ENCODE measurements around the gene NPPB. TPM values are rescaled to one million over a fixed set of nuclear protein-coding genes. Genes with fewer than 3 reads are reported as not detected.

Gene NPPB
- total RNA-seq, 4 donors from 2014 or later, result not detected

DNA sequence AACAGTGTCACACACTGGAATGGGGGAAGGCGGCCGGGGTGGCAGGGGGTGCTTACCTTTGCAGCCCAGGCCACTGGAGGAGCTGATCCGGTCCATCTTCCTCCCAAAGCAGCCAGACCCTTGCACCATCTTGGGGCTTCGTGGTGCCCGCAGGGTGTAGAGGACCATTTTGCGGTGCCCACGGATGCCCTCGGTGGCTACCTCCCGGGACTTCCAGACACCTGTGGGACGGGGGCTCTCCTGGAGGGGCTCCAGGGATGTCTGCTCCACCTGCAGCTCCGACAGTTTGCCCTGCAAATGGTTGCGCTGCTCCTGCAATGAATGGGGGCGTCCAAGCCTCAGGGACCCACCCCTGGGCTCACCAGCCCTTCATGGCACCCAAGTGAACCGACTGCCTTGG is 587 bp downstream of the NPPB start:
- ATAC-seq (no peak), DNase-seq (no peak)
- Histone ChIP-seq H3K36me3 (no peaks in the 10 kb centered on the region), H3K4me3 (no peak overlapping the region), H3K27me3 (peaks cover 32 to 48% (median 36%) of the 10 kb centered on the region in 3 donors), H3K9me3 (no peaks in the 10 kb centered on the region), H3K4me1 (no peaks in the 10 kb centered on the region), H3K27ac (no peak overlapping the region)
- intact Hi-C loops (cut with DNase I; ENCODE audit: low total_unique reads) (no loop called here), in situ Hi-C loops (cut with MboI; ENCODE audit: low sequenced_read_pairs in 4 of 4) (no loop called here)
- no peak for TF ChIP-seq POLR2A (IDR thresholded peaks at IDR 0.05)
- TF ChIP-seq, protein P1, sequence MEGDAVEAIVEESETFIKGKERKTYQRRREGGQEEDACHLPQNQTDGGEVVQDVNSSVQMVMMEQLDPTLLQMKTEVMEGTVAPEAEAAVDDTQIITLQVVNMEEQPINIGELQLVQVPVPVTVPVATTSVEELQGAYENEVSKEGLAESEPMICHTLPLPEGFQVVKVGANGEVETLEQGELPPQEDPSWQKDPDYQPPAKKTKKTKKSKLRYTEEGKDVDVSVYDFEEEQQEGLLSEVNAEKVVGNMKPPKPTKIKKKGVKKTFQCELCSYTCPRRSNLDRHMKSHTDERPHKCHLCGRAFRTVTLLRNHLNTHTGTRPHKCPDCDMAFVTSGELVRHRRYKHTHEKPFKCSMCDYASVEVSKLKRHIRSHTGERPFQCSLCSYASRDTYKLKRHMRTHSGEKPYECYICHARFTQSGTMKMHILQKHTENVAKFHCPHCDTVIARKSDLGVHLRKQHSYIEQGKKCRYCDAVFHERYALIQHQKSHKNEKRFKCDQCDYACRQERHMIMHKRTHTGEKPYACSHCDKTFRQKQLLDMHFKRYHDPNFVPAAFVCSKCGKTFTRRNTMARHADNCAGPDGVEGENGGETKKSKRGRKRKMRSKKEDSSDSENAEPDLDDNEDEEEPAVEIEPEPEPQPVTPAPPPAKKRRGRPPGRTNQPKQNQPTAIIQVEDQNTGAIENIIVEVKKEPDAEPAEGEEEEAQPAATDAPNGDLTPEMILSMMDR (IDR thresholded peaks at IDR 0.05 in 4 of 5, conservative IDR thresholded peaks at IDR 0.05 in 1 of 5), result no peak

GRCh38 chr1:11857164-11857851 is 1.4 kb downstream of the NPPB start:
- ATAC-seq, result no peak
- in situ Hi-C loops (cut with MboI; ENCODE audit: low sequenced_read_pairs in 4 of 4) (no loop called here), intact Hi-C loops (cut with DNase I; ENCODE audit: low total_unique reads) (no loop called here)
- H3K27me3 ChIP-seq, result peaks cover 32 to 49% (median 36%) of the 10 kb centered on the region in 3 donors
- no peaks in the 10 kb centered on the region for H3K36me3 ChIP-seq
- no peaks in the 10 kb centered on the region for H3K9me3 ChIP-seq
- TF ChIP-seq, protein P1 (IDR thresholded peaks at IDR 0.05 in 4 of 5, conservative IDR thresholded peaks at IDR 0.05 in 1 of 5), result no peak
- TF ChIP-seq POLR2A (IDR thresholded peaks at IDR 0.05), result no peak
- DNase-seq, result no peak
- no peak overlapping the region for H3K4me3 ChIP-seq
- no peaks in the 10 kb centered on the region for H3K4me1 ChIP-seq
- H3K27ac ChIP-seq, result no peak overlapping the region

DNA sequence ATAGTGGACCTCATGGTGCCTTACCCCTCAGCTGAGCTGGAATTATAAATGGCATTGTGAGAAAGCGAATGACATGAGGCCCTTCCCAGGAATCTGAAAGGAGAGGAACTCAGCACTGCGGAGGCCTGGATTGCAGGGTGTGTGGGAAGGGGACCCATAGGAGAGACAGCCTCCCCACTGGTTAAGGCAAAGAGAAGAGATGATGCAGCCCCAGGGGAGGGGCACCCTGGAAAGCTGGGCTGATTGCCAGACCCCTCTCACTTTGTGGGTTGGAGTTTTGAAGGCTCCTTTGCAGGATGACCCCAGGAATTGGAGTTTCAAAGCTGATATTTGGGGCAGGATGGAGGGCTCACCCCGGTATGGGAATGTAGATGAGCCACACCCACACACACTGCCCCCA is 2.0 kb downstream of the NPPB start:
- peaks cover 32 to 43% (median 36%) of the 10 kb centered on the region in 3 donors for H3K27me3 ChIP-seq
- H3K9me3 ChIP-seq, result no peaks in the 10 kb centered on the region
- no peak overlapping the region for H3K4me3 ChIP-seq
- TF ChIP-seq, protein P1 (IDR thresholded peaks at IDR 0.05 in 4 of 5, conservative IDR thresholded peaks at IDR 0.05 in 1 of 5), result no peak
- TF ChIP-seq POLR2A (IDR thresholded peaks at IDR 0.05), result no peak
- H3K27ac ChIP-seq, result no peak overlapping the region
- H3K36me3 ChIP-seq, result no peaks in the 10 kb centered on the region
- intact Hi-C loops (cut with DNase I; ENCODE audit: low total_unique reads) (no loop called here), in situ Hi-C loops (cut with MboI; ENCODE audit: low sequenced_read_pairs in 4 of 4) (no loop called here)
- DNase-seq, result no peak
- H3K4me1 ChIP-seq, result no peaks in the 10 kb centered on the region
- ATAC-seq, result no peak

- peaks cover 32 to 34% (median 34%) of the 10 kb centered on the region in 3 donors for H3K27me3 ChIP-seq
- no peak overlapping the region for H3K27ac ChIP-seq
- H3K4me3 ChIP-seq, result no peak overlapping the region
- no peak for TF ChIP-seq POLR2A (IDR thresholded peaks at IDR 0.05)
- TF ChIP-seq, protein P1 (IDR thresholded peaks at IDR 0.05 in 4 of 5, conservative IDR thresholded peaks at IDR 0.05 in 1 of 5), result no peak
- in situ Hi-C loops (cut with MboI; ENCODE audit: low sequenced_read_pairs in 4 of 4) (no loop called here), intact Hi-C loops (cut with DNase I; ENCODE audit: low total_unique reads) (no loop called here)
- no peaks in the 10 kb centered on the region for H3K36me3 ChIP-seq
- DNase-seq (no peak), ATAC-seq (no peak)
- H3K4me1 ChIP-seq, result no peaks in the 10 kb centered on the region
- H3K9me3 ChIP-seq, result no peaks in the 10 kb centered on the region
Measured at GRCh38 chr1:11855430-11855829, 3.3 kb downstream of the NPPB start.

GRCh38 chr1:11854519-11854918 is 4.2 kb downstream of the NPPB start:
- H3K27ac ChIP-seq, result no peak overlapping the region
- intact Hi-C loops (cut with DNase I; ENCODE audit: low total_unique reads) (no loop called here), in situ Hi-C loops (cut with MboI; ENCODE audit: low sequenced_read_pairs in 4 of 4) (no loop called here)
- peaks cover 25 to 33% (median 26%) of the 10 kb centered on the region in 3 donors for H3K27me3 ChIP-seq
- H3K36me3 ChIP-seq, result no peaks in the 10 kb centered on the region
- TF ChIP-seq POLR2A (IDR thresholded peaks at IDR 0.05), result no peak
- TF ChIP-seq, protein P1 (IDR thresholded peaks at IDR 0.05 in 4 of 5, conservative IDR thresholded peaks at IDR 0.05 in 1 of 5), result no peak
- no peak for DNase-seq
- H3K9me3 ChIP-seq, result no peaks in the 10 kb centered on the region
- no peak for ATAC-seq
- H3K4me3 ChIP-seq, result no peak overlapping the region
- no peaks in the 10 kb centered on the region for H3K4me1 ChIP-seq
